ENCODE data around the gene DGKG. TPM values are rescaled to one million over a fixed set of nuclear protein-coding genes. Genes with fewer than 3 reads are reported as not detected.

Gene DGKG
- total RNA-seq, 2 donors from 2014 or later: 0.17 to 0.64 TPM

DNA sequence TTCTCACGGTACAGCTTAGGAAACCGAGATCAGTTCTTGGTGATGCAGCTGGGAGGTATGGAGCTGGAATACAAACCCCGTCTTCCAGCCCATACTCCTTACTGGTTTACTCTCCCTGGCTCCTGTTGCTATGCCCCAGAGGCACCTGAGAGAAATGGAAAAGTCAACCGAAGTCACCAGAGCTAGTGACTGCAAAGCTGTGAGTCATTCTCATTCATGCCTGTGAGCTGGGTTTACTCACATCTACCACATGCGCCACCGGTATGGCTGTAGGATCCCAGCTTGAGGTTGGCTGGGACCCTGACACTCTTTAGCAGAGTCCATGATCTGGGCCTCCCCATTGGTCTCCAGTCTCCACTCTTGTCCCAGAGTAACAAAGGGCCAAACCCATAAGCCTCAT, 141.7 kb downstream of the DGKG start:
- TF ChIP-seq, protein P1, sequence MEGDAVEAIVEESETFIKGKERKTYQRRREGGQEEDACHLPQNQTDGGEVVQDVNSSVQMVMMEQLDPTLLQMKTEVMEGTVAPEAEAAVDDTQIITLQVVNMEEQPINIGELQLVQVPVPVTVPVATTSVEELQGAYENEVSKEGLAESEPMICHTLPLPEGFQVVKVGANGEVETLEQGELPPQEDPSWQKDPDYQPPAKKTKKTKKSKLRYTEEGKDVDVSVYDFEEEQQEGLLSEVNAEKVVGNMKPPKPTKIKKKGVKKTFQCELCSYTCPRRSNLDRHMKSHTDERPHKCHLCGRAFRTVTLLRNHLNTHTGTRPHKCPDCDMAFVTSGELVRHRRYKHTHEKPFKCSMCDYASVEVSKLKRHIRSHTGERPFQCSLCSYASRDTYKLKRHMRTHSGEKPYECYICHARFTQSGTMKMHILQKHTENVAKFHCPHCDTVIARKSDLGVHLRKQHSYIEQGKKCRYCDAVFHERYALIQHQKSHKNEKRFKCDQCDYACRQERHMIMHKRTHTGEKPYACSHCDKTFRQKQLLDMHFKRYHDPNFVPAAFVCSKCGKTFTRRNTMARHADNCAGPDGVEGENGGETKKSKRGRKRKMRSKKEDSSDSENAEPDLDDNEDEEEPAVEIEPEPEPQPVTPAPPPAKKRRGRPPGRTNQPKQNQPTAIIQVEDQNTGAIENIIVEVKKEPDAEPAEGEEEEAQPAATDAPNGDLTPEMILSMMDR (IDR thresholded peaks at IDR 0.05): no peak
- intact Hi-C loops (cut with DNase I): no loop called here
- H3K9me3 ChIP-seq: no peaks in the 10 kb centered on the region
- no peaks in the 10 kb centered on the region for H3K4me1 ChIP-seq
- no peak for DNase-seq
- H3K9ac ChIP-seq (ENCODE audit: low read depth in 2 of 2, low read length in 2 of 2): no peak overlapping the region
- H3K27me3 ChIP-seq: no peaks in the 10 kb centered on the region
- H3K4me3 ChIP-seq: no peak overlapping the region
- no peak overlapping the region for H3K27ac ChIP-seq
- H3K36me3 ChIP-seq: no peaks in the 10 kb centered on the region

- H3K9ac ChIP-seq (ENCODE audit: low read depth in 2 of 2, low read length in 2 of 2): no peak overlapping the region
- DNase-seq: no peak
- intact Hi-C loops (cut with DNase I): no loop called here
- H3K27ac ChIP-seq: no peak overlapping the region
- no peaks in the 10 kb centered on the region for H3K9me3 ChIP-seq
- H3K27me3 ChIP-seq: no peaks in the 10 kb centered on the region
- no peak overlapping the region for H3K4me3 ChIP-seq
- no peaks in the 10 kb centered on the region for H3K4me1 ChIP-seq
- TF ChIP-seq, protein P1 (IDR thresholded peaks at IDR 0.05): no peak
- no peaks in the 10 kb centered on the region for H3K36me3 ChIP-seq
Observed at GRCh38 chr3:186219211-186219638, 142.8 kb downstream of the DGKG start.

DNA sequence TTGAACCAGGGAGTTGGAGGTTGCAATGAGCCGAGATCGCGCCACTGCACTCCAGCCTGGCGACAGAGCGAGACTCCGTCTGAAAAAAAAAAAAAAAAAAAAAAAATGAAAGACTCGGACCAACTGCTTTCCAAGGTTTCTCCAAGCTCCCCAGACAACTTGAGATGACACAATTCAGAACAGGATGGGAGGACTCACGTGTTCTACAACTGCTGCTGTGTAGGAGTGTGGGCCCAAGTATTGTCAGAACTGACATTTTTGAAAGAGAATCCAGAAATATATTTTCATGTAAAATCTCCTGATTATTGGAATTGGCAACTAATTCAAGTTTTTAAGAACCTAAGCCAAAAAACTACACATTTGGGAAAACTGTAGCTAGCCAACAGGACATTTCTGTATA, 143.6 kb downstream of the DGKG start:
- Histone ChIP-seq H3K9ac (ENCODE audit: low read depth in 2 of 2, low read length in 2 of 2) (no peak overlapping the region), H3K9me3 (no peaks in the 10 kb centered on the region), H3K27me3 (no peaks in the 10 kb centered on the region), H3K27ac (no peak overlapping the region), H3K4me1 (no peaks in the 10 kb centered on the region), H3K36me3 (no peaks in the 10 kb centered on the region), H3K4me3 (no peak overlapping the region)
- no peak for DNase-seq
- intact Hi-C loops (cut with DNase I): no loop called here
- TF ChIP-seq, protein P1 (IDR thresholded peaks at IDR 0.05): no peak

DNA sequence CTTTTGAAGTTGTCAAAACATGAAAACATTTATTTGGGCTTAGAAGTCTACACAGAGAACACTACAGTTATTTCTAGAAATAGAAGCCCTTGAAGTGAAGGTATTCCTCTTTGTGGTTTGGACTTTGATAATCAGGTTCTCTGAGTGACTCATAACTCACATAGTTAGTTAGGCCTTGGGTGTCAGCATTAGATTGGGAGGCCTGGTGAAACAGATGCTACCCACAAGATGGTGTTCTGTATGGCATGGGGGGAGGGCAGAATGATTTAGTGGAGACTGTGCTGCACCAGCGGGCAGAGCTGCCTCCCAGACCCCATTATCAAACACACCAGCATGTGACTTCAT, 144.2 kb downstream of the DGKG start:
- DNase-seq: no peak
- Histone ChIP-seq H3K9ac (ENCODE audit: low read depth in 2 of 2, low read length in 2 of 2) (no peak overlapping the region), H3K4me1 (no peaks in the 10 kb centered on the region), H3K27me3 (no peaks in the 10 kb centered on the region), H3K9me3 (no peaks in the 10 kb centered on the region), H3K27ac (no peak overlapping the region), H3K36me3 (no peaks in the 10 kb centered on the region), H3K4me3 (no peak overlapping the region)
- intact Hi-C loops (cut with DNase I): no loop called here
- TF ChIP-seq, protein P1 (IDR thresholded peaks at IDR 0.05): no peak

DNA sequence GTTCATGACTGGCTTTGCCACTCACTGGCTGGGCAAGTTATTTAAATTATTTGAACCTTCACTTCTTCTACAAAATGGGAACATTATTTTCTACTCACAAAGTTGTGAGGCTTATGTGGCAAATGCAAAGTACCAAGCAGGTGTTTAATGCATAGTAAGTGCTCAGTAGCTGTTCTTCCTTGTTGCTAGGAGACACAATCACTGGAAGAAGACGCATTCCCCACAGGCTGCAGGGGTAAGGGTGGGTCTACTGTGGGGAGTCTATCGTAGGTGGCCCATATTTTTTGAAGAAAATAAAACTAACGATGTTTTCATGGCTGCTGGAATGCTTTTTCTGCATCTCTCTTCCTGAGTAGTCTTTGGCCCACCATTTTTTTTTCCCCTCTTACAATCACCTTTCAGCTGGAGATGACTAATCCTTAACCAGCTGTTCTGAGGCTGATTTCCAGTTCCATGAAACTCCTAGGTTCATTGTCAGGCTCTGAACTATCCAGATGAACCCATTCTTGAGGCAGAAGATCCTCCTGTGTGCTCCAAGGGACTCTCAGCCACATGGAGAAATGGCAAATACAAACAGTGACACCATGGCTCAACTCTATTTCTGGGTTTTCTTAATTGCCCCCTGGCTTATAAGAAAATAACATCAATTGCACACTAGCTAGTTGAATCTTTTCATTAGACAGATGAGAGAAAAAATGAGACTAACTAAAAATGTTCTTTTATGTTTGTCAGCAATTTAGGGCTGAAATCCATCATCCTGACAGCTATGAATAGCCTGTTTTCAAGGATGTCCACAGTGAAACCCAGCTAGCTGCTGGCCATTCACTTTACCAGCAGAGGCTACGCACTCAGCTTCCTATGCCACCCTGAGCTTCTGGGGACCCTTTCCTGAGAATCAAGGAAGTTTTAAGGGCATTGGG, 144.9 kb downstream of the DGKG start:
- no peak overlapping the region for H3K27ac ChIP-seq
- H3K4me3 ChIP-seq: no peak overlapping the region
- intact Hi-C loops (cut with DNase I): no loop called here
- no peaks in the 10 kb centered on the region for H3K9me3 ChIP-seq
- no peaks in the 10 kb centered on the region for H3K36me3 ChIP-seq
- TF ChIP-seq, protein P1 (IDR thresholded peaks at IDR 0.05): no peak
- H3K4me1 ChIP-seq: no peaks in the 10 kb centered on the region
- H3K9ac ChIP-seq (ENCODE audit: low read depth in 2 of 2, low read length in 2 of 2): no peak overlapping the region
- no peak for DNase-seq
- H3K27me3 ChIP-seq: no peaks in the 10 kb centered on the region
